HL-60/S4 treated with retinoic acid at 250 ng/mL for 4 days and 3 days (cell line): Measurements from ENCODE around the gene AARSD1.
"Not testable (repeated sequence)": the region's sequence is repeated elsewhere in the genome, so short reads cannot be mapped to it uniquely, and the experiment has no call there.

Experiments used
- in situ Hi-C: fragments of 300-500 bp; cut with MboI; formaldehyde crosslinking; loops from 2 replicates; pipeline ENCODE4 v1.7.0; 2022; ENCODE audit warnings: low sequenced_read_pairs

Gene AARSD1

GRCh38 chr17:42982266-42982665 is 18.0 kb upstream of the AARSD1 start:
- in situ Hi-C loops: no loop called here

GRCh38 chr17:42980766-42981397 is 16.6 kb upstream of the AARSD1 start:
- in situ Hi-C loops: no loop called here

- in situ Hi-C loops: no loop called here
These were observed 16.1 kb upstream of the AARSD1 start, which contains the start of gene RUNDC1 for GRCh38 chr17:42980274-42980765. RUNDC1 (plus strand) TSS chr17:42980565; CDS start chr17:42980577, 12 bp downstream.

GRCh38 chr17:42979511-42980273 is 15.4 kb upstream of the AARSD1 start, which contains the start of gene PTGES3L:
PTGES3L (minus strand) TSS chr17:42980080; CDS start chr17:42980053, 27 bp downstream.
- in situ Hi-C loops: no loop called here

GRCh38 chr17:42975701-42976100 is 11.4 kb upstream of the AARSD1 start:
- in situ Hi-C loops: not testable (repeated sequence)

GRCh38 chr17:42975265-42975664 is 11.0 kb upstream of the AARSD1 start:
- in situ Hi-C loops: no loop called here

GRCh38 chr17:42973323-42973722 is 9.1 kb upstream of the AARSD1 start:
- in situ Hi-C loops: not testable (repeated sequence)

GRCh38 chr17:42971589-42971988 is 7.3 kb upstream of the AARSD1 start:
- in situ Hi-C loops: no loop called here

- in situ Hi-C loops: no loop called here
These were observed 4.8 kb upstream of the AARSD1 start for GRCh38 chr17:42969001-42969581.

GRCh38 chr17:42967925-42968324 is 3.7 kb upstream of the AARSD1 start:
- in situ Hi-C loops: no loop called here

GRCh38 chr17:42953669-42954068 is 10.6 kb downstream of the AARSD1 start:
- in situ Hi-C loops: no loop called here

GRCh38 chr17:42950044-42950783 is 14.0 kb downstream of the AARSD1 start:
- in situ Hi-C loops: no loop called here

- in situ Hi-C loops: loop anchor here (25.0 kb wide), 1 partner anchor 235 kb away; no protein-coding TSS in a partner anchor
These were observed 17.4 kb downstream of the AARSD1 start for GRCh38 chr17:42946812-42947211.

GRCh38 chr17:42944211-42944610 is 20.0 kb downstream of the AARSD1 start:
- in situ Hi-C loops: loop anchor here (25.0 kb wide), 1 partner anchor 232 kb away; no protein-coding TSS in a partner anchor

- in situ Hi-C loops: loop anchor here (25.0 kb wide), 1 partner anchor 226 kb away; no protein-coding TSS in a partner anchor
These were observed 26.3 kb downstream of the AARSD1 start for GRCh38 chr17:42937712-42938596.

- in situ Hi-C loops: loop anchor here (5.0 to 25.0 kb wide), 2 partner anchors 97 to 217 kb away; partner anchors contain the start of gene PSME3
These were observed 34.8 kb downstream of the AARSD1 start for GRCh38 chr17:42929497-42929844.

- in situ Hi-C loops: loop anchor here (5.0 to 25.0 kb wide), 2 partner anchors 97 to 217 kb away; partner anchors contain the start of gene PSME3
These were observed 35.3 kb downstream of the AARSD1 start for GRCh38 chr17:42928714-42929496.

GRCh38 chr17:42924891-42925290 is 39.4 kb downstream of the AARSD1 start:
- in situ Hi-C loops: loop anchor here (5.0 to 25.0 kb wide), 2 partner anchors 93 to 213 kb away; partner anchors contain the start of gene PSME3

- in situ Hi-C loops: not testable (repeated sequence)
These were observed 40.8 kb downstream of the AARSD1 start for GRCh38 chr17:42923472-42923871.
